HepG2 (cell line): Measurements from ENCODE around the gene CACNA2D3. TPM values are rescaled to one million over a fixed set of nuclear protein-coding genes. Genes with fewer than 3 reads are reported as not detected.

Experiments used
- ATAC-seq: fragments of 200-7000 bp; cut with Tn5 transposase; 3 replicates; pipeline ENCODE4 v1.9.1; 2020; ENCODE audit warnings: mild to moderate bottlenecking, moderate library complexity
- BruUV-seq: library from RNA; stranded (reverse); fragments of 400-500 nt; replicated peaks from 2 replicates; lab custom pipeline; 2021; lab: Mats Ljungman, UMichigan
- CTCF ChIA-PET: fragments of 300-600 bp; formaldehyde crosslinking; extraction: SDS; loops from one replicate; lab custom pipeline; 2021; ENCODE audit warnings: low total read pairs, inconsistent platforms, low intra/inter-chr PET ratio; lab: Yijun Ruan, JAX
- POLR2A ChIA-PET: fragments of 350-600 bp; sonication (Branson Sonifier 250); formaldehyde crosslinking; loops from one replicate; lab custom pipeline; 2020; ENCODE audit warnings: antibody characterized with exemption, inconsistent platforms; lab: Yijun Ruan, JAX
- DNase-seq: peaks from one replicate; pipeline ENCODE4 v3.0.0-alpha.2; 2015; ENCODE audit warnings: low spot score
- FAIRE-seq: peaks from 3 replicates; lab custom pipeline; 2011; peaks lifted over from hg19 to GRCh38; lab: Jason Lieb, UNC
- H2AFZ ChIP-seq: one replicate; pipeline ENCODE4 v1.6.1; 2011; ENCODE audit warnings: low read length, inconsistent platforms
- H3K27ac ChIP-seq: fragments of 300-600 bp; 3 replicates; pipeline ENCODE4 v1.8.0; 2011; ENCODE audit warnings: mixed run types, mild to moderate bottlenecking, mixed read lengths, low read length, inconsistent platforms; ENCODE audit not compliant: insufficient read depth; ENCODE audit errors: extremely low read length
- H3K27me3 ChIP-seq, 2 experiments: fragments of 200-600 bp in 1 of 2; 2 replicates in 1 of 2; 3 replicates in 1 of 2; pipeline versions ENCODE4 v1.6.0 to v1.8.0; 2011; ENCODE audit warnings: low read length in 2 of 2, mild to moderate bottlenecking in 2 of 2, moderate library complexity in 2 of 2, inconsistent platforms in 1 of 2; ENCODE audit not compliant: insufficient read depth in 2 of 2, control insufficient read depth in 1 of 2
- H3K36me3 ChIP-seq, 2 experiments: fragments of 200-600 bp in 1 of 2; replicated peaks in 1 of 2; 2 replicates in 1 of 2; 3 replicates in 1 of 2; pipeline versions ENCODE4 v1.5.1 to v1.8.0; 2011; ENCODE audit warnings: low read length in 2 of 2, inconsistent platforms in 1 of 2; ENCODE audit not compliant: insufficient read depth in 2 of 2, control insufficient read depth in 1 of 2
- H3K4me1 ChIP-seq: 2 replicates; pipeline ENCODE4 v1.5.1; 2012; ENCODE audit warnings: low read length, inconsistent platforms; ENCODE audit not compliant: insufficient read depth
- H3K4me2 ChIP-seq: 2 replicates; pipeline ENCODE4 v1.6.0; 2011; ENCODE audit warnings: low read depth, low read length, inconsistent platforms
- H3K4me3 ChIP-seq, 3 experiments: fragments of 200-600 bp in 1 of 3; sonication (generic), shearing (Covaris generic) in 1 of 3; replicated peaks in 1 of 3; 2 replicates each; pipeline ENCODE4 v1.5.1; 2011 to 2016; ENCODE audit warnings: low read length in 3 of 3, inconsistent platforms in 2 of 3, low read depth in 2 of 3, mild to moderate bottlenecking in 2 of 3, control low read depth in 1 of 3, mixed read lengths in 1 of 3; ENCODE audit not compliant: insufficient read depth in 1 of 3
- H3K79me2 ChIP-seq: one replicate; pipeline ENCODE4 v1.6.1; 2011; ENCODE audit warnings: low read length, inconsistent platforms; ENCODE audit not compliant: insufficient read depth
- H3K9ac ChIP-seq: 2 replicates; pipeline ENCODE4 v1.6.0; 2011; ENCODE audit warnings: mild to moderate bottlenecking, low read depth, low read length, inconsistent platforms; ENCODE audit not compliant: insufficient read depth
- H3K9me3 ChIP-seq: 2 replicates; pipeline ENCODE4 v1.5.1; 2012; ENCODE audit warnings: mild to moderate bottlenecking, low read length
- H4K20me1 ChIP-seq: 2 replicates; pipeline ENCODE4 v1.6.0; 2011; ENCODE audit warnings: inconsistent platforms, mild to moderate bottlenecking, low read length, moderate library complexity; ENCODE audit not compliant: insufficient read depth
- BRCA1 ChIP-seq: sonication (generic); formaldehyde crosslinking; IDR thresholded peaks from 2 replicates; pipeline ENCODE4 v1.4.0; 2020; ENCODE audit warnings: missing genetic modification reagents
- PHF21A ChIP-seq: sonication (generic); formaldehyde crosslinking; IDR thresholded peaks from 2 replicates; pipeline ENCODE4 v1.5.0; 2020; ENCODE audit warnings: mild to moderate bottlenecking, missing genetic modification reagents
- SRF ChIP-seq: IDR thresholded peaks from 2 replicates; pipeline ENCODE4 v1.6.1; 2011; ENCODE audit warnings: mild to moderate bottlenecking, low read depth, low read length, moderate library complexity
- SRSF4 ChIP-seq: fragments of 200-400 bp; formaldehyde crosslinking; IDR thresholded peaks from one replicate; pipeline ENCODE4 v1.6.1; 2018; ENCODE audit warnings: mild to moderate bottlenecking, low read depth, low read length, moderate library complexity; ENCODE audit not compliant: poor library complexity, severe bottlenecking
- XRCC5 ChIP-seq: fragments of 200-400 bp; formaldehyde crosslinking; optimal IDR thresholded peaks from 2 replicates; pipeline ENCODE3; 2017; ENCODE audit warnings: mild to moderate bottlenecking, low read length
- ZMYM4 ChIP-seq: sonication (generic); formaldehyde crosslinking; IDR thresholded peaks from 2 replicates; pipeline ENCODE4 v1.8.1; 2023; ENCODE audit warnings: mild to moderate bottlenecking, missing genetic modification reagents
- ZNF263 ChIP-seq: sonication (generic); formaldehyde crosslinking; IDR thresholded peaks from 2 replicates; pipeline ENCODE4 v1.4.0; 2020; ENCODE audit warnings: missing genetic modification reagents
- ZNF264 ChIP-seq: sonication (generic); formaldehyde crosslinking; IDR thresholded peaks from 2 replicates; pipeline ENCODE4 v1.4.0; 2020; ENCODE audit warnings: missing genetic modification reagents
- ZNF570 ChIP-seq: sonication (generic); formaldehyde crosslinking; IDR thresholded peaks from 2 replicates; pipeline ENCODE4 v1.4.0; 2020; ENCODE audit warnings: mild to moderate bottlenecking, missing genetic modification reagents, borderline replicate concordance
- WGBS: methylation state at CpG from one replicate; pipeline ENCODE4 v1.1.6; 2017; ENCODE audit warnings: low lambda C conversion rate; 5-methylcytosine and 5-hydroxymethylcytosine counted together
- in situ Hi-C: cut with HindIII; loops from 2 replicates; pipeline ENCODE4 v1.10.0; 2017; ENCODE audit warnings: low pct_unique_long_range_greater_than_20kb; ENCODE audit not compliant: extremely low pct_ligation_motif_present
- intact Hi-C: fragments of 100-400 bp; cut with micrococcal nuclease; formaldehyde crosslinking; loops from one replicate; pipeline ENCODE4 v1.10.0; 2022; ENCODE audit not compliant: unreplicated experiment
- polyA plus RNA-seq, 8 experiments: library from polyadenylated mRNA; depleted of rRNA in 3 of 8; stranded (reverse) in 7 of 8; unstranded in 1 of 8; fragments of >200 nt; fragmentation: Illumina TruSeq in 4 of 8; extraction: Trizol in 4 of 8; gene quantifications; 2 replicates each; pipeline versions ENCODE4 v1.2.1 to v1.2.3, GENCODE V29; 2011 to 2016; ENCODE audit warnings: low read depth in 4 of 8, missing spikeins in 1 of 8, mixed read lengths in 1 of 8; ENCODE audit not compliant: insufficient read depth in 1 of 8
- total RNA-seq, 5 experiments: library from RNA; depleted of rRNA; stranded (reverse); fragments of >200 nt; fragmentation: Illumina TruSeq; extraction: Trizol; gene quantifications; 2 replicates each; pipeline ENCODE4 v1.2.3, GENCODE V29; 2016; ENCODE audit warnings: low read depth in 1 of 5
- TF ChIP-seq, protein P1 (sequence below): sonication (generic); formaldehyde crosslinking; IDR thresholded peaks from 2 replicates; pipeline ENCODE4 v1.8.1; 2023; ENCODE audit warnings: missing genetic modification reagents, inconsistent platforms, borderline replicate concordance
- TF ChIP-seq, protein P2 (sequence below): sonication (generic); formaldehyde crosslinking; IDR thresholded peaks from 2 replicates; pipeline ENCODE4 v1.5.1; 2020; ENCODE audit warnings: mild to moderate bottlenecking, moderate library complexity, missing genetic modification reagents

The CACNA2D3 gene
- total and polyA plus RNA-seq, 2 of the 13 experiments (the other 11 are each of a cell fraction or from before 2014, with no cell fraction given) = not detected

DNA sequence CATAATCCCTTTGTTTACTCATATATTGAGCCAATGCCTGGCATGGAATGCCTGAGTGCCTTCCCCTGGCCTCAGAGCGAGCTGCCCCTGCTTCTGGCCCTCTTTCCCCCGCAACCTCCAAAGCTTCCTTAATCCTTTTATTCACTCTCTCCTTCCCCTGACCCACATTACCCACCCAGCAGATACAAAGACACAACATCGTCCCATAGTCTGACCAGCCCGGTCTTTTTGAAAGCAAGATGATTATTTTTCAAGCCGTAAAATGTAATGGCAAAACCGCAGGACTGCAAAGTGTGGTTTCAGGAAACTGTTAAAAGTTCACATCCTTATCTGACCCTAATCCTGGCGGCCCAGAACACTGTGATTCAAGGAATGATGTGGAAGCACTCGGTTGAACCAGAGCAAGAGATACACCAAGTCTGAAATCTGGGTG, 883.9 kb downstream of the CACNA2D3 start:
- intact Hi-C loops (no loop called here), in situ Hi-C loops (no loop called here)
- no peak overlapping the region for H3K4me3 ChIP-seq
- H4K20me1 ChIP-seq = no peaks in the 10 kb centered on the region
- H3K9ac ChIP-seq = no peak overlapping the region
- H3K79me2 ChIP-seq = no peaks in the 10 kb centered on the region
- H2AFZ ChIP-seq = no peak overlapping the region
- POLR2A ChIA-PET = no interaction called here
- H3K36me3 ChIP-seq = no peaks in the 10 kb centered on the region
- H3K27me3 ChIP-seq = peaks cover 0 to 3% of the 10 kb centered on the region in 2 experiments; a peak in 2 of 5 replicates
- FAIRE-seq = no peak
- no peak for TF ChIP-seq SRF
- TF ChIP-seq PHF21A = no peak
- no peak for TF ChIP-seq SRSF4
- TF ChIP-seq XRCC5 = no peak
- TF ChIP-seq, protein P1, sequence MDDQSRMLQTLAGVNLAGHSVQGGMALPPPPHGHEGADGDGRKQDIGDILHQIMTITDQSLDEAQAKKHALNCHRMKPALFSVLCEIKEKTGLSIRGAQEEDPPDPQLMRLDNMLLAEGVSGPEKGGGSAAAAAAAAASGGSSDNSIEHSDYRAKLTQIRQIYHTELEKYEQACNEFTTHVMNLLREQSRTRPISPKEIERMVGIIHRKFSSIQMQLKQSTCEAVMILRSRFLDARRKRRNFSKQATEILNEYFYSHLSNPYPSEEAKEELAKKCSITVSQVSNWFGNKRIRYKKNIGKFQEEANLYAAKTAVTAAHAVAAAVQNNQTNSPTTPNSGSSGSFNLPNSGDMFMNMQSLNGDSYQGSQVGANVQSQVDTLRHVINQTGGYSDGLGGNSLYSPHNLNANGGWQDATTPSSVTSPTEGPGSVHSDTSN (CRISPR knock-in tag) = no peak
- TF ChIP-seq, protein P2, sequence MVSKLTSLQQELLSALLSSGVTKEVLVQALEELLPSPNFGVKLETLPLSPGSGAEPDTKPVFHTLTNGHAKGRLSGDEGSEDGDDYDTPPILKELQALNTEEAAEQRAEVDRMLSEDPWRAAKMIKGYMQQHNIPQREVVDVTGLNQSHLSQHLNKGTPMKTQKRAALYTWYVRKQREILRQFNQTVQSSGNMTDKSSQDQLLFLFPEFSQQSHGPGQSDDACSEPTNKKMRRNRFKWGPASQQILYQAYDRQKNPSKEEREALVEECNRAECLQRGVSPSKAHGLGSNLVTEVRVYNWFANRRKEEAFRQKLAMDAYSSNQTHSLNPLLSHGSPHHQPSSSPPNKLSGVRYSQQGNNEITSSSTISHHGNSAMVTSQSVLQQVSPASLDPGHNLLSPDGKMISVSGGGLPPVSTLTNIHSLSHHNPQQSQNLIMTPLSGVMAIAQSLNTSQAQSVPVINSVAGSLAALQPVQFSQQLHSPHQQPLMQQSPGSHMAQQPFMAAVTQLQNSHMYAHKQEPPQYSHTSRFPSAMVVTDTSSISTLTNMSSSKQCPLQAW (CRISPR knock-in tag) = no peak
- TF ChIP-seq ZNF570 = no peak
- no peak for TF ChIP-seq ZNF264 (CRISPR knock-in tag)
- TF ChIP-seq ZMYM4 = no peak
- TF ChIP-seq ZNF263 (CRISPR knock-in tag) = no peak
- TF ChIP-seq BRCA1 (CRISPR knock-in tag) = no peak
- TF ChIP-seq, all 625 proteins: peak for 0
- 30% methylated on average over 8 of the region's 8 CpGs for WGBS
- no peak overlapping the region for H3K27ac ChIP-seq
- BruUV-seq = no TSS peak
- no peaks in the 10 kb centered on the region for H3K9me3 ChIP-seq
- H3K4me2 ChIP-seq = no peak overlapping the region
- DNase-seq = no peak
- no peak for ATAC-seq
- CTCF ChIA-PET = no interaction called here
- H3K4me1 ChIP-seq = no peaks in the 10 kb centered on the region
